Spleen (tissue), 7 donors: ENCODE measurements around the gene SNX30.

Experiments
- POLR2A ChIP-seq, 3 donors: fragments of 450-650 bp; IDR thresholded peaks; one replicate each; pipeline ENCODE4 v1.5.1; 2017; ENCODE audit warnings: antibody characterized with exemption in 3 of 3, mild to moderate bottlenecking in 1 of 3
- POLR2AphosphoS5 ChIP-seq, 3 donors: sonication (generic); formaldehyde crosslinking; IDR thresholded peaks; one replicate each; pipeline ENCODE4 v1.5.1; 2017; ENCODE audit warnings: antibody characterized with exemption in 3 of 3
- TF ChIP-seq, protein P1 (sequence below), 11 experiments: fragments of 200-600 bp in 7 of 11; fragments of 450-650 bp in 4 of 11; sonication (generic) in 4 of 11; IDR thresholded peaks in 8 of 11; conservative IDR thresholded peaks in 3 of 11; 1 replicate in 7 of 11; 2 replicates in 4 of 11; pipeline versions ENCODE4 v1.4.0 to v1.8.0; 2016 to 2021; ENCODE audit warnings: antibody characterized with exemption in 11 of 11, inconsistent platforms in 4 of 11, mild to moderate bottlenecking in 1 of 11
- donor health status: DM: no; HTN: no; CAD: no; lungs with moderate emphysema.
- donor health status: DM: no; HTN: no; CAD: no.
- donor health status: DM: no; HTN: no; CAD: no.

DNA sequence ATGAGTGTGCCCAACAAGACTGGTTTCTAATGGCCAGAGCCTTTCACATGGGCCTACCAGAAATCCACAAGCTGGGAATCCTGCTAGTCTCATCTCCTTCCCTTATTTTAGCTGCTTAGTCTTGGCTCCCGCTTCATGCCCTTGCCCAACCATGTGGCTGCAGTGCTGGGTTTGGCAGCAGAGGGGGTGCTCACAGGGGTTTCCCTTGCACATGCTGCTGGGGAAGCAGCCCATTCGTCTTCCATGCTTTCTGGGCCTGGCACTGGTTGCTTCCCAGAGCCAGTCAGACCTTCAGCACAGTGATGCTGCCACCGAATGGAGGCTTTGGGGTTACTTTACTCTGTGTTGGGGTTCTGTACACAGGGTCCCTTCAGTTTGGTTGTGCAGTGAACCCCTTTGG lies 113.8 kb downstream of the SNX30 start:
- no peak for TF ChIP-seq POLR2A (IDR thresholded peaks at IDR 0.05)
- no peak for TF ChIP-seq POLR2AphosphoS5 (IDR thresholded peaks at IDR 0.05)
- TF ChIP-seq, protein P1, sequence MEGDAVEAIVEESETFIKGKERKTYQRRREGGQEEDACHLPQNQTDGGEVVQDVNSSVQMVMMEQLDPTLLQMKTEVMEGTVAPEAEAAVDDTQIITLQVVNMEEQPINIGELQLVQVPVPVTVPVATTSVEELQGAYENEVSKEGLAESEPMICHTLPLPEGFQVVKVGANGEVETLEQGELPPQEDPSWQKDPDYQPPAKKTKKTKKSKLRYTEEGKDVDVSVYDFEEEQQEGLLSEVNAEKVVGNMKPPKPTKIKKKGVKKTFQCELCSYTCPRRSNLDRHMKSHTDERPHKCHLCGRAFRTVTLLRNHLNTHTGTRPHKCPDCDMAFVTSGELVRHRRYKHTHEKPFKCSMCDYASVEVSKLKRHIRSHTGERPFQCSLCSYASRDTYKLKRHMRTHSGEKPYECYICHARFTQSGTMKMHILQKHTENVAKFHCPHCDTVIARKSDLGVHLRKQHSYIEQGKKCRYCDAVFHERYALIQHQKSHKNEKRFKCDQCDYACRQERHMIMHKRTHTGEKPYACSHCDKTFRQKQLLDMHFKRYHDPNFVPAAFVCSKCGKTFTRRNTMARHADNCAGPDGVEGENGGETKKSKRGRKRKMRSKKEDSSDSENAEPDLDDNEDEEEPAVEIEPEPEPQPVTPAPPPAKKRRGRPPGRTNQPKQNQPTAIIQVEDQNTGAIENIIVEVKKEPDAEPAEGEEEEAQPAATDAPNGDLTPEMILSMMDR (IDR thresholded peaks at IDR 0.05 in 8 of 11, conservative IDR thresholded peaks at IDR 0.05 in 3 of 11) = no peak
